ENCODE measurements around the gene PRR30. TPM values are rescaled to one million over a fixed set of nuclear protein-coding genes. Genes with fewer than 3 reads are reported as not detected.

The PRR30 gene
- polyA plus RNA-seq, 1 donor: not detected

DNA sequence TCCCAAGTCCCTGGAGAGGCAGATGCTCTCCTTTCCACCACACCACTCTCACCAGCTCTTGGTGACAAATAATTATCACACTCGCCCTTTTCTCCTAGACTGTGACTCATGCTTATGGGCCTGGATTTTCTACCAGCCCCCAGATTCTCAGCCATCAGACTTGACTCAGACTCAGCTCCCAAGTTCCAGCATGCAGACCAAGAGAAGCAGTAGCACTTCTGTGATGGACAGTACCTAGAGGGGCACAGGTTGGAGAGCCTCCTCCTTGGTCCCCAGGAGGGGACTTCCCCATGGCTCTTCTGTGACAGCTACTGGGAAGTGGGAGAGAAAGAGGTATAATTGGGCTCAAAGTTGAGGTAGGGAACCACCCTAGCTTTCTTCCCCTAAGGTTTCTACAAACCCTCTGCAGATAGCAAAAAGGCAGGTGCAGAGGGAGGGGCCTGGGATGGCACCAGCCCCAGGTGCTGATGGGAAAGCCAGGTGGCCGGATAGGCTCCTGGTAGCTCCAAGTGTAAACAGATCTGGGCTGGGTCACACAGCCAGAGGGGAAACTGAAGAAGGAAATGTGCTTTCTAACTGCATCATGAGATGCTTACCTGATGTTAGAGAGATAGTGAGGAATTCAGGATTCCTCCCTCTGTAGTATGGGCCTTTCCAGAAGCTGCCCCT is 13.7 kb upstream of the PRR30 start:
- DNase-seq: no peak

DNA sequence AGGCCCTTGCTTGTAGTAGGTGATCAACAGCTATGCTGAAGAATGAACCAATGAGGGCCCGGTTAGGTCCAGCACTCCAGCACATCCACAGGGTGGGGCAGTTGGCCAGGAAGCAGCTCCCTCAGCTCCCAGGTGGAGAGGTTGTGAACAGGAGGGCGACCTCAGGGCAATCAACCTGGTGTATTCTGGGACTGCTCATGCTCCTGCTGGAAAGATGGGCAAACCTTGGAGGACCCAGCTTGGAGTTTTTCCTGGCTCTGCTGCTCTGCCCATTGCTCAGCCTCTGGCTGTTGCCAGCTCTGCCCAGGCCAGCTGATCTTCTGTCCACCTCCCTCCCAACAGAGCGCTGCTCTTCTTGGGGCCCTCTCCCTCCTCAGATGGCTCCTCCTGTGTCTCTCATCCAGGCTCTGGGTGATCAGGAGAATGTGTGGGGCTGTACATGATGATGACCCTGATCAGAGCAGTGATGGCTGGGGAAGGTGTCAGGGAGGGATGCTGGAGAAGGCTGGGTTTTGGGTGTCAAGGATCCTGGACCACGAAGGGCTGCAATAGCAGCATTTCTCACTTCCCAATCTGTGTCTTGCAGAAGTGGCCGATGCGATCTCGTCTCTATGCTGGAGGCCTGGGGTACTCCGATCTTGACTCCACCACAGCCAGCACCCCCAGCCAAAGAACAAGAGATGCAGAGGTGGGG is 13.0 kb upstream of the PRR30 start:
- no peak for DNase-seq

DNA sequence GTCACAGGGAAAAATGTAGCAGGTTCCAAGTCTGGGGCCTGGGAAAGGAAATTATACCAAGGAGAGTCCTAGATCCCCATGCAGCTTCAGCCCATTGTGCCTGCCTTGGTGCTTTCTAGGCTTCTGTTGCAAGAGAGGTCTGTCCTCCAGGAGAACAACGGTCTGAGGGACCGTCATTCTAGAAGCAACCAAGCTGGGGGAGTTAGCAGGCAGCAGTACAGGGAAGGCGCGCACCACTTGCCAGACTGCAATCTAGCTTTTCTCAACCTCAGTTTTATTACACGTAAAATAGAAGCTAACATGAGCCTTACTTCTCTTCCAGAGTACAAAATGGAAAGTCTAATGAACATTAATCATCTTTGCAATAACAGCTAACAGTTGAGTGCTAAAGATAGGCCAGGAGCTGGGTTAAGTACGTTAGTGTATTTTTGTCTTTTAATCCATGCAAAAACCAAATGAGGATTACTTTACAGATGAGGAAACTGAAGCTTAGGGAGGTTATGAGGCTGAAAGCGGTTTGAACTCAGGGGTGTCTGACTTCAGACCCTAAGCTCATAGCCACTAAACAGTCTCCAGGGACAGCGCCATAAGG is 11.5 kb upstream of the PRR30 start:
- DNase-seq: no peak

DNA sequence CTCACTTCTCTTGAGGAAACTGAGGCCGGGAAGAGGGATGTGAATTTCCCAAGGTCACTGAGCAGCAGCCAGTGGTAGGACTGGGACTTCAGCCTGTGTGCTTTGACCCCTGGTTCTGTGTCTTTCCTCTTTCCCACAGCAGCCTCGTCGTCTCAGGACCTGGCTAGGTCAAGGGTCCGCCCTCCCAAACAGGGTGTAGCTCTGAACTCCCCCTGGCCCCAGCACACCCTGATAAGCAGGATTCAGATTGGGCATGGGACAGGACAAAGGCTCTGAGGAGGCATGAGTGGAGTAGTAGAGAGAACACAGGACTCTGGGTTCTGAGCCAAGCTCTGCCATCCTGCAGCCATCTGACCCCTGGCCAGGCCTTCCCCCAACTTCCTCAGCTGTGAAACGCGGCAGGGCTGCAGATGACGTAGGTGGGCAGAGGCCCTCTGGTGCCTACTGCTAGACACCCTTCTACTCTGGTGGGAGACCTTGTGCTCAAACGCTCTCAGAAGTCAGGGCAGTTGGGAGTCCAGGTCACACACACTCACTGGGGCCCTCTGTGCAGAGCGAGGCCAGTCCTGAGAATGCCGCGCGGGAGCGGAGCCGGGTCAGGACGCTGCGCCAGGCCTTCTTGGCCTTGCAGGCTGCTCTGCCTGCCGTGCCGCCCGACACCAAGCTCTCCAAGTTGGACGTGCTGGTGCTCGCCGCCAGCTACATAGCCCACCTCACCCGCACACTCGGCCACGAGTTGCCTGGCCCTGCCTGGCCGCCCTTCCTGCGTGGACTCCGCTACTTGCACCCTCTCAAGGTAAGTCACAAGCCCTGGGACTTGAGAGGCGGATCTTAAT is 10.6 kb upstream of the PRR30 start:
- DNase-seq: no peak

DNA sequence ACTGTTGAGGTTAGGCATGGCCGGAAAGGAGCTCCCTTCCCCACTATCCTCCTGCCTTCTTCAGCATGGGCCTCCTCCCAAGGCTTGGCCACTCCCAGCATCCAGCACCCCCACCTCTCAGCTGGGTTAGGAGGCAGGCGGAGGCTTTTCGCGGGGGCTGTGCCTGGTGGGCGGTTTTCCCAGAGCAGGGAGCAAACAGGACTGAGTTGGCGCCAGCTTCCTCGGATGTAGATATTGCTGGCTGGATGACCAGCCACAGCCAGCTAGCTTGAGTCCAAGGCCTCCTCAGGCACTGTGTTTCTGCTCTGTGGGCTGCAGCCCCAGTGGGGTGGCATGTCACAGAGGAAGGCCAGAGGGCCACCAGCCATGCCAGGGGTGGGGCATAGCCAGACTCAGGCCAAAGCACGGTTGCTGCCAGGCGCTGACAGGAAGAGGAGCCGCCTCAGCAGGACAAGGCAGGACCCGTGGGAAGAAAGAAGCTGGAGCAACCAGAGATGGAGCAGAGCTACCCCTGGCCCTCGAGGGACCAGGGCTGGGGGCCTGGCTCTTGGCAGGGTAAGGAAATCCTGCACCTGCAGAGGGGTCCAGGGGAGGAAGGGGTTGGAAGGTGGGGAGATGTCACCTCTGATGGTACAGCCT is 9.7 kb upstream of the PRR30 start, which contains the start of gene TCF23:
TCF23 (plus strand) TSS at position 204 of the 639 bp plus-strand sequence; CDS start at position 334, 130 bp downstream.
- no peak for DNase-seq

DNA sequence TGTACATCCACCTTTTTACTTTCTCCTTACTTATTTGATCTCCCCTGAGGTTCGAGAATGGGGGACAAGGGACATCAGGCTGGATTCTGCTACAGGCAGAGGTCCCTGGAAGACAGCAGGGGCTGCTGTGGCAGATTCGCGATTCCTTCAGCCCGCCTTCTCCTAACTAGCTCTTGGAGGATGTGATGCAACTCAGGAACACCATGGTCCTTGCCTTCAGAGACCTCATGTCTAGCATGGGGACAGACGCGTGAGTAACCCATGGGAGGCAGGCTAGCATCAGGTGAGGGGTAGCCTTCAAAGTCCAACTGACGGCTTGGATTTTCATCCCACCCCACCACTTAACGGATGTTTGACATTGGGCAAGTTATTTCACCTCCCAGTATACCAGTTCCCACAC is 8.7 kb upstream of the PRR30 start:
- DNase-seq: no peak

DNA sequence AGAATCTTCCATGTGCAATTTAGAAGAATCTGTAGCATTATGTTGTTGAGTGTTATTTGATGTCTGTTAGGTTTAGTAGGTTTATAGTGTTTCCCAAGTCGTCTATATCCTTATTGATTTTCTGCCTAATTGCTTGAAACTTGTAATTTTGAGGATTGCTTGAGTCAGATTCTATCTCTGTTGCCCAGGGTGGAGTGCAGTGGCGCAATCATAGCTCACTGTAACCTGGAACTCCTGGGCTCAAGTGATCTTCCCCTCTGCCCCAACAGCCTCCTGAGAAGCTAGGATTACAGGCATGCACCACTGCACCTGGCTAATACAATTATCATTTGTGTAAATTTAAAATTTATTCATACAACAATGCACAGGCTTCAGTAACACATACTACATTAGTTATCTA is 6.5 kb upstream of the PRR30 start:
- DNase-seq: no peak

DNA sequence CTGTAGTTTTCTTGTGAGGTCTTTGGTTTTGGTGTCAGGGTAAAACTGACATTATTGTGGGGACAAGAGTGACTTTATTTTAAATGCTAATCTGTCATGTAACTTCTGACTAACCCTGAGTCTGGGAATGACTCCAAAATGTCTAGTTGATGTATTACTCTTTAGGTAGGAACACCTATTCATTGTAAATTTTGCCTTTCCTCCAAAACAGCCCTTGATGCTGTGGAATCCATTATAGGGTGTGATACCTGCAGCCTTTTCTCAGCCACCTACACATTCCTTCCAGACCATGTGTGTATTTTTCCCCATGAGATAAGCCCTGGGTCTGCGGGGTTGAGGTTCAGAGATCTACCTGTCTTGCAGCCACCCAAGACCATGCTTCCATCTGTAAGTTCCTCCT is 4.1 kb upstream of the PRR30 start:
- DNase-seq: no peak

DNA sequence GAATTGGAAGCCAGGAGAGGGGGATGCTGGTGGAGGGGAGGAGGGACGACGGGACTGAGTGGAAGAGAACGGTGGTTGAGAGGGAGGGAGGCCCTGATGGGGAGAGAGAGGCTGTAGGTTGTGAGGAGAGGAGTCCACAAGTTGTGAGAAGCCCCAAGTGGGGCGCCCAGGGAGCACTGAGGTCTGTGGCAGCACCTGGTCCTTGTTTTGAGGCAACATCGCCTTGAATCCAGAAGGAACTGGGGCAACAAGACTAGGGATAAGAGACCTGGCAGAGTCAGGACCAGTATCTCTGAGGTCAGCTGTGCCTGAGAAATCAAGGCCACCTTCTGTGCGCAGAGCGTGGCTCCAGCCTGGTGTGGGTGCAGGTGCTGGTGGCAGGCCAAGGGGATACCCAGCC is 1.1 kb downstream of the PRR30 start:
- DNase-seq: no peak

DNA sequence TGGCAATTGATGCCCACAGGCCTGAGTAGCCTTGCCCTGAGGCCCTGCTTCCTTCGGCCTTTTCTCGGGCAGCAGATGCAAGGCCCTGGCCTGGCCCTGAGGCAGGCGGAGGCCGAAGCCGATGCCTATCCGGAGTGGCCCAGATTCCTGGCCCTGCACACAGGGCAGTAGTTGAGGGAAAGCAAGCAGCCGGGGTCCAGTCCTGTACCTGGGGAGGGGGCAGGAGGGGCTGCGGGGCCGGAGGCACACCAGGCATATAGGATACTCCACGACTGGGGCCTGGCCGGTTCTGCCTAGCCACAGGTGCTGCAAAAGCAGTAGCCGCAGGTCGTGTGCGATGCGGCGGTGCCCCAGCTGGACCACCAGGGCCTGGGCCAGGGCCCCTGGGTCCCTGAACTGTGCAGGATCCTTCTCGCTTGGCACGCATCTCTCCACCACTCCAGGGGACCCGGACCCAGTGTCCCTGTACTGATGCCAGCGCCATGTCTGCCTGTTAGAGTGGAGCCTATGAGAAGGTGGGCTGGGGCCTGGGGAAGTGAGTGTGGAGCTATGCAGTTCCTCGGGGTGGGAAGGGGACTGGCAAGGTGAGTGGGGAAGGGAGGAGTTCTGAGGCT is 1.8 kb downstream of the PRR30 start:
- DNase-seq: no peak

DNA sequence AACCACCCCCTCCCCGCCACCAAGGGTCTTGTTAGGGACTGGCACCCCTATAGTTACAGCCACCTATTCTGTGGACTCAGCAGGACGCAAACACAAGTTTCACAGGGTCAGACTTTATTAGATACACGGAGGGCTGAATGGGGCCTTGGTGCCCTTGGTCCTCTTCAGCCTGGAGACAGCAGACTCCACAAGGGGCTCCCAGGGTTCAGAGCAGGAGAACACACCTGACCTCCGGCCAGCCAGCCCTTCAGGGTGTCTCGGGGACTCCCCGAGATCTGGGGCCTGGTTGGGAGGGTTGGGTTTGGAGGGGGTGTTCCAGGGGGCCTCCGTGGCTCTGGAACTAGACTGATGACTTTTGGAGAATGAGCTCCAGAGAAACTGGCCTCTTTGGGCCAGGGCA is 2.5 kb downstream of the PRR30 start:
- no peak for DNase-seq

DNA sequence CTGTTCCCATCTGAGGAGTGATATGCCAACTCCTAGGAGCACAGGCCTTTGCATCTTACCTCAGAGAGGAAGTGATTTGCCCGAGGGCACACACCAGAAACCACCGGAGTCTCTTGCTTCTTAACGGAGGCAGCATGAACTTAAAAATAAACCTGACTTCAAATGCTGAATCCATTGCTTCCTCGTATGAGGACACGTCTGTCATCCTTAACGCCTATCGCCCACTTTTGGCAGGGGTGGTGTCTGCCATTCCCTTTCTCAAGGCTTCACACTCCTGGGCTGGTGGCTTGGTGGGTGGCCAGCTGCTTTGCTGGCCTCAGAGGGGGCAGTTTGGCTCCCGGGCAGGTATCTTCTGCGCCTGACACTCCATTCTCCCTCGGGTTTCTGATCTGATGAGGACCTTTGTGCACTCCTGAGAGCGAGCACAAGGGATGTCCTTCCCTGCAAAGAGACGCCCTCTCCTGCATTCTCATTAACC is 3.7 kb downstream of the PRR30 start:
- no peak for DNase-seq

DNA sequence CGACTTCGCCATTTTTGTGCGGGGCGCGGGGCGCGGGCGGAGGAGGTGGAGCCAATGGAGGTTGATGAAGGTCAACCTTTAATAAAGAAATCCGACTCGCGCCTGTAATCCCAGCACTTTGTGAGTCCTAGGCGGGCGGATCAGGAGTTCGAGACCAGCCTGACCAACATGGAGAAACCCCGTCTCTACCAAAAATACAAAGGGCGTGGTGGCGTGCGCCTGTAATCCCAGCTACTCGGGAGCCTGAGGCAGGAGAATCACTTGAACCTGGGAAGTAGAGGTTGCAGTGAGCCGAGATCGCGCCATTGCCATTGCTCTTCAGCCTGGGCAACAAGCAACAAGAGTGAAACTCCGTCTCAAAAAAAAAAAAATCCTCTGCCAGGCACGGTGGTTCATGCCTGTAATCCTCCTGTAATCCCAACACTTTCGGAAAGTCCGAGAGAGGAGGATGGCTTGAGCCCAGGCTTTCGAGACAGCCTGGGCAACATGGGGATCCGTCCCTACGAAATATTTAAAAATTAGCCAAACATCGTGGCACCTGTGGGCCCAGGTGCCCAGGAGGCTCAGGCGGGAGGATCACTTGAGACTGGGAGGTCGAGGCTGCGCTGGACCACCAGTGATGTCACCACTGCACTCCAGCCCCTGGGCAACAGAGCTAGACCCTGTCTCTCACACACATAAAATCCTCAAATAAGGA is 4.3 kb downstream of the PRR30 start:
- DNase-seq: no peak

DNA sequence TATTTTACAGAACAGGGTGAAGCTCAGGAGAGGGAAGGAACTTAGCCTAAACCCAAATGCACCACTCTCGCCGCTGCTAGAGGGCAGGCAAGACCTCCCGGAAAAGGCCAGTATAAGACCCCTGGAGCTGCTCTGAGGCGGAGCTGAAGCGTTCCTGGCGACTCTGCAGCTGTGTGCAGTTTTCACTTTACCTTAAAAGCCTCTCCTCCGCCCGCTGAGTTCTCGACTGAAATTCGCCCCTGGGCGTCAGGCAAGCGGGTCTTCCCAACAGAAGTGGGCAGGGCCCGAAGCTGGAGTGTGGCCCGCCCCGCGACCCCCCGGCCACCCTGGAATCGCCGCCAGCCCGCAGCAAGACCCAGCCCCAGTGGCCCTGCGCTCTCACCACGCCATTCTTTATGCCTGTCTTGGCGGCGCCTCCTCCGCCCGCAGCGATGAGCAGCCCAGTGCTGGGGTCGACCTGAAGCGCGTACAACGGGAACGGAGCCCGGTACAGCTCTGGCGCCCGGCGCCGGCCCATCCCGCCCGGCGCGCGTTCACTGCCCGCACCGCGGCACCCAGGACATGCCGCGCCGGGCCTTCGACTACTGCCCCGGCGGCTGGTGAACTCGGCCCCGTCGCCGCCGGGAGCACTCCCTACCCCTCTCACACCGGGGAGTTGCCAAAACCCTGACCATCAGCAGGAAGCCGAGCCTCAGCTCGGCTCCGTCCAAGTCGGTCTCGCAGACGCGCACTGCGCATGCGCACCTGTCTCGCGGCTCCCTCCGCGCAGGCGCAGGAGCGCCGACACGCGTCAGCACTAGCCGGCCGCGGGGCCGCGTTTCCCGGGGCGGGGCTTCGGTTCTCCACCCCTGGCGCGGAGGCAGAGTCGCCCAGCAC is 5.1 kb downstream of the PRR30 start, which contains the start of gene PREB:
PREB (minus strand) TSS at position 732 of the 876 bp plus-strand sequence; CDS start at position 517, 215 bp downstream.
- peak; percentile 99 for DNase-seq

DNA sequence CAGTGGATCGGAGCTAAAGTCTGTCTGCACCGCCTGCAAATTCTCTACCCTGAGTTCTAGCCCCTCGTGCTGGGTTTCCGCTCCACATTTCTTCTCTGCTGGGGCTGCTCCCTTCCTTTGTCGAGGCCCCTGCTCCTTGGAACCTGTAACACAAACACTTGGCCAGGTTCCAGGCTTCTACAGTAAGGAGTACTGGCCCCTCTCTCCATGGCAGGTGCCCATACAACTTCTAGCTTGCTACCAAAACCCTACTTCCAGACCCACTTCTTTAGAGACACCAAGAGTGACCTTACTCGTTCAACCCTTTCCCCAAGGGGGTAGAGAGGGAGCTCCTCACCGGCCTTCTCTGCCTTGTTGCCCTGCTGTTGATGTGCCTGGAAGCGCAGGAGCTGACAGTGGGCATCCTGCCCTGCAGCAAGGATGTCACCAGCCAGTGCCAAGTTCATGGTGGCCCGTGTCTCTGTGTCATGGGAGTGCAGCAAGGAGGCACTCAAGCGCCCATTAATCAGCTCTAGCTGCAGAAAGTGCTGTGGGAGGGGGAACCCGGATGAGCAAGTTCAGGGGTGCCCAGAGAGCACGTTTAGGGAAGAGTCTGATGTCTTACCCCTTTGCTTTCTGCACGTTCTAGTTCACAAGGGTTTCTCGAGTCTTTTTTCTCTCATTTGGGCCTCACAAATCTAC is 5.9 kb downstream of the PRR30 start:
- no peak for DNase-seq

DNA sequence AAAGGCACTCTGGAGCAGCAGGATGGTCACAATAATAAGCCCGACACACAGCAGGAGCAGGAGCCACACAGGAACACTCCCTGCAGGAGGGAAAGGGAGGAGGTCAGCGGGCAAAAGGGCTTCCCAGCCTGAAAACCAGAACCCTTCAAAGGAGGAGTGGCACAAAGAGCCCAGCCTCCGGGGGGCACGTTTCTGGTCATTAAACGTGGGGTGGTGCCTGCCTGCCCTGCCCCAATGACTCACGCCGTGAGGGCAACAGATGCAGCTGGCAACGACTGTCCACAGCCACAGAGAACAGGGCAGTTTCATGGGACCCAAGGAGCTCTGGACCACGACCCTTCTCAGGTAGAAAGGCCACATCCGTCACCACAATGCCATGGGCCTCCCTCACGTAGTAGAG is 7.8 kb downstream of the PRR30 start:
- no peak for DNase-seq

DNA sequence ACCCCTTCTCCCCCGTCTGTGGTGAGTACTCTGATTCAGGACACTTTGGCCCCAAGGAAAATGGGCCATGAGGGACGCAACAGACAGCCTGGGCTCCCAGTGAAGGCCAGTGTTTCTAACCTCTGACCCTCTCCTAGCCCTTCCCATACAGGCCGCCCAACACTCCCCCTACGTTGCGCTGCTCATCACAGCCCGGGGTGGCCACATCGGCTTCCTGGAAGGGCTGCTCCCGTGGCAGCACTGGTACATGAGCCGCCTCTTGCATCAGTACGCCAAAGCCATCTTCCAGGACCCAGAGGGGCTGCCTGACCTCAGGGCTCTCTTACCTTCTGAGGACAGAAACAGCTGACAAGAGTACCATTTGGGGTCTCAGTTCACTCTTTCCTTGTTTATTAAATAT is 8.8 kb downstream of the PRR30 start:
- no peak for DNase-seq

DNA sequence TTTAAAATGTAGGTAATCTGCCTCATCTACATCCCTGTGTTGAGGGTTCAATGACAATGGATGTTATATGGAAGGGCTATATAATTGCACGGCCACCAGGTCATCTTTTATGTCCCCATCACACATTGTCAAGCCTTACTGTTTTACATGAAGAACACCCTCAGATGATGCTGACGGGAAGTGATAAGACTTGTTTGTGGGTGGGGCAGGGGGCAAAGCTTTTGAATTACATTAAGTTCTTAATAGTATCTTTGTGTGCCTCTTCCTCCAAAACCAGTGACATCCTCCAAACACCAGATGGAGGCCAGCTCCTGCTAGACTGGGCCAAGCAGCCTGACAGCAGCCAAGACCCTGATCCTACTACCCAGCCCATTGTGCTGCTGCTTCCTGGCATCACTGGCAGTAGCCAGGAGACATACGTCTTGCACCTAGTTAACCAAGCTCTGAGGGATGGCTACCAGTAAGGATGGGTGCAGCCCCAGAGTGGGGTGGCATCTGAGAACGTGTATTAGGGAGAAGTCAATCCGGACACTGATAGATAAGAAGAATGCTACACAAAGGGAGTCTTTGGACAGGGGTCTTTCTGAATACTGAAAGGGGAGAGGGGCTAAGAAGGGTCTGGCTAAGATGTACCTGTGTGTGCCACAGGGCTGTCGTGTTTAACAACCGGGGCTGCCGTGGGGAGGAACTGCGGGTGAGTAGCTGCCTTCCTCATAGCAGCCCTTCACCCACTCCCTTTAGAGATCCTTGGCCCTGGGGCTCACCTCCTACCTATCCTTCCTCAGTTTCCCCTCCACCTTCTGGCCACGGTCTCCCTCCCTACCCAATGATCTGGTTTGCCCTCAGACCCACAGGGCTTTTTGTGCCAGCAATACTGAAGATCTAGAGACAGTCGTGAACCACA is 10.3 kb downstream of the PRR30 start:
- DNase-seq: no peak
